Left ventricle myocardium inferior (tissue), 1 donor: ENCODE results near the gene AGBL5. TPM values are rescaled to one million over a fixed set of nuclear protein-coding genes. Genes with fewer than 3 reads are reported as not detected.

Experiments
- DNase-seq: peaks from one replicate; pipeline ENCODE4 v3.0.0-alpha.2; 2020
- H3K27ac ChIP-seq: fragments of 200-600 bp; replicated peaks from 2 replicates; pipeline ENCODE4 v1.8.0; 2021
- H3K27me3 ChIP-seq: fragments of 200-600 bp; 2 replicates; pipeline ENCODE4 v1.8.0; 2021; ENCODE audit warnings: low read depth
- H3K36me3 ChIP-seq: fragments of 200-600 bp; 2 replicates; pipeline ENCODE4 v1.8.0; 2021
- H3K4me1 ChIP-seq: fragments of 200-600 bp; 2 replicates; pipeline ENCODE4 v1.8.0; 2021
- H3K4me3 ChIP-seq: fragments of 200-600 bp; 2 replicates; pipeline ENCODE4 v1.8.0; 2021; ENCODE audit warnings: mild to moderate bottlenecking, moderate library complexity
- H3K9me3 ChIP-seq: fragments of 200-600 bp; replicated peaks from 2 replicates; pipeline ENCODE4 v1.8.0; 2021
- CTCF ChIP-seq: fragments of 200-600 bp; IDR thresholded peaks from 2 replicates; pipeline ENCODE4 v1.8.0; 2021; ENCODE audit warnings: antibody characterized with exemption, mild to moderate bottlenecking, borderline replicate concordance
- intact Hi-C: fragments of 100-400 bp; cut with micrococcal nuclease; formaldehyde crosslinking; loops from one replicate; pipeline ENCODE4 v1.11.0; 2022
- total RNA-seq: library from RNA; stranded (reverse); fragmentation: NEBNext Ultra II Directional; extraction: Animal tissue kit (Norgen Biotek cat#: 25700); gene quantifications from one replicate; pipeline ENCODE4 v1.2.1, GENCODE V29; 2021
- donor health status: DM: no; HTN: yes; CAD: no; lungs with severe emphysema.

The AGBL5 gene
- total RNA-seq, 1 donor from 2014 or later: 10.0 TPM

DNA sequence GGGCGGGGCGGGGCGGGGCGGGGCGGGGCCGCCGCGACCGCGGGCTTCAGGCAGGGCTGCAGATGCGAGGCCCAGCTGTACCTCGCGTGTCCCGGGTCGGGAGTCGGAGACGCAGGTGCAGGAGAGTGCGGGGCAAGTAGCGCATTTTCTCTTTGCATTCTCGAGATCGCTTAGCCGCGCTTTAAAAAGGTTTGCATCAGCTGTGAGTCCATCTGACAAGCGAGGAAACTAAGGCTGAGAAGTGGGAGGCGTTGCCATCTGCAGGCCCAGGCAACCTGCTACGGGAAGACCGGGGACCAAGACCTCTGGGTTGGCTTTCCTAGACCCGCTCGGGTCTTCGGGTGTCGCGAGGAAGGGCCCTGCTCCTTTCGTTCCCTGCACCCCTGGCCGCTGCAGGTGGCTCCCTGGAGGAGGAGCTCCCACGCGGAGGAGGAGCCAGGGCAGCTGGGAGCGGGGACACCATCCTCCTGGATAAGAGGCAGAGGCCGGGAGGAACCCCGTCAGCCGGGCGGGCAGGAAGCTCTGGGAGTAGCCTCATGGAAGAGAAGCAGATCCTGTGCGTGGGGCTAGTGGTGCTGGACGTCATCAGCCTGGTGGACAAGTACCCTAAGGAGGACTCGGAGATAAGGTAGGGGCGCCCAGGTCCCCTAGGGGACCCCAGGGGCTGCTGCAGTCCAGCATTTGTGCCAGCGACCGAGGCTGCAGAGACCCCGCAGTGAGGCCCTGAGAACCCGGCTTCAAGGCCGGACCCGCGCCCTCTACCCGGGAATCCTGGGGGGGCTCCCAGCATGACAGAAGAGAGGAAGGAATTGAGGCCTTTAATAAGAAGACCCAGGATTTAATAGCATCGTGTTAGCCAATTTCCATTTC is 35.5 kb downstream of the AGBL5 start, which contains the start of gene KHK:
Gene KHK (plus strand): TSS at position 49 of the 870 bp plus-strand sequence. CDS start 488 bp downstream, at position 537.
- H3K27me3 ChIP-seq: no peaks in the 10 kb centered on the region
- DNase-seq: peak; percentile 61
- peak within 1 kb of the TSS; percentile 84 for H3K4me3 ChIP-seq
- H3K36me3 ChIP-seq: no peaks in the 10 kb centered on the region
- peak; percentile 33 for TF ChIP-seq CTCF
- no peaks in the 10 kb centered on the region for H3K9me3 ChIP-seq
- intact Hi-C loops: loop anchor here (10.0 kb wide), 1 partner anchor 122 kb away; no protein-coding TSS in a partner anchor
- H3K27ac ChIP-seq: peak within 1 kb of the TSS; percentile 97
- H3K4me1 ChIP-seq: peaks cover 43% of the 10 kb centered on the region

GRCh38 chr2:27087823-27088410 is 36.4 kb downstream of the AGBL5 start:
- Histone ChIP-seq H3K27me3 (no peaks in the 10 kb centered on the region), H3K4me3 (peak overlapping the region; percentile 84), H3K27ac (no peak overlapping the region), H3K9me3 (no peaks in the 10 kb centered on the region), H3K36me3 (no peaks in the 10 kb centered on the region), H3K4me1 (peaks cover 35% of the 10 kb centered on the region)
- TF ChIP-seq CTCF: no peak
- intact Hi-C loops: loop anchor here (10.0 kb wide), 1 partner anchor 123 kb away; no protein-coding TSS in a partner anchor
- DNase-seq: no peak

- H3K4me3 ChIP-seq: no peak overlapping the region
- TF ChIP-seq CTCF: no peak
- no peak for DNase-seq
- no peaks in the 10 kb centered on the region for H3K9me3 ChIP-seq
- H3K27me3 ChIP-seq: no peaks in the 10 kb centered on the region
- intact Hi-C loops: loop anchor here (10.0 kb wide), 1 partner anchor 124 kb away; no protein-coding TSS in a partner anchor
- no peaks in the 10 kb centered on the region for H3K36me3 ChIP-seq
- H3K4me1 ChIP-seq: peaks cover 35% of the 10 kb centered on the region
- H3K27ac ChIP-seq: no peak overlapping the region
Measured at GRCh38 chr2:27088634-27089033, 37.2 kb downstream of the AGBL5 start.

DNA sequence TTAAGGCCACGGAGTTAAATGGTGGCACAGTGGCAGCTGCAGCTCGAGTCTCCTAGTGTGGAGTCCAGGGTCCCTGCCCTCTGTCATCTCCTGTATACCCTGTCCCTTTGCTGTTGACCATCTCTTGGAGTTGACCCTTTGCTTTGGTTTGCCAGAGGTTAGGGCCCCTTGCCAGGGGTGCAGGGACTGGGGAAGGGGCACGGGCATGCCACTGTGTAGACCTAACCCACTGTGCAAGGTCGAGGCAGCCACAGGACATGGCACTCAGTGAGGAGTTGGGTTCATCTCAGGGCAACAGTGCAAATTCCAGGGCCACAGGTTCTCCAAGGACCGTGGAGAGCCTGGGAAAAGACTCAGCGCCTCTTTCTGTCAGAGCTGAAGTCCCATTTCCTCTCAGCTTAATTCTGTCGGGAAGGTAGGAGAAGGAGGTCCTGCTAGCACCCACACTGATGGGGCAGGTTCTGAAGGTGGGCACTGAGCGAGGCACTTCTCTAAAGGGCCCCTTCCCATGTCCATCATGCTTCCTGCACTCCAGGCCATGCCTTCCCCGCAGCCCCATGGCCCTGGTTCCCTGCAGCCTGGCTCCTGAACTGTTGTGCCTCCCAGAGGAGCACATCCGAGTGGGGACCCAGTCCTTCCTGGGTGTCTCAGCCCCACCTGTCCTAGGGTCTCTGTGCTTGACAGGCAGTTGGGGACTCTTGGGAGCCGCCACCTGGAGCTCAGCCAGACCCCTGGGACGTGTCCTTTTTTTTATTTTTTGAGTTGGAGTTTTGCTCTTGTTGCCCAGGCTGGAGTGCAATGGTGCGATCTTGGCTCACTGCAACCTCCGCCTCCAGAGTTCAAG is 37.9 kb downstream of the AGBL5 start:
- peaks cover 29% of the 10 kb centered on the region for H3K4me1 ChIP-seq
- no peak overlapping the region for H3K27ac ChIP-seq
- H3K27me3 ChIP-seq: no peaks in the 10 kb centered on the region
- no peak overlapping the region for H3K4me3 ChIP-seq
- intact Hi-C loops: loop anchor here (10.0 kb wide), 1 partner anchor 125 kb away; no protein-coding TSS in a partner anchor
- no peaks in the 10 kb centered on the region for H3K9me3 ChIP-seq
- no peaks in the 10 kb centered on the region for H3K36me3 ChIP-seq
- no peak for DNase-seq
- TF ChIP-seq CTCF: no peak
